Activated CD4-positive, alpha-beta T cell treated with anti-CD3 and anti-CD28 coated beads for 1 hour (primary cell): ENCODE results near the gene LANCL3.

Experiments used
- DNase-seq: peaks from one replicate; pipeline ENCODE4 v3.0.0-alpha.2; 2020

Gene LANCL3

GRCh38 chrX:37685381-37686359 lies 114.2 kb downstream of the LANCL3 start, which contains the start of gene XK:
XK (plus strand) TSS chrX:37685791; CDS start chrX:37685962, 171 bp downstream.
- DNase-seq, result no peak

GRCh38 chrX:37686369-37686995 lies 115.0 kb downstream of the LANCL3 start:
- DNase-seq, result no peak

- no peak for DNase-seq
Measured at GRCh38 chrX:37686996-37687395, 115.5 kb downstream of the LANCL3 start.

GRCh38 chrX:37690119-37690518 lies 118.7 kb downstream of the LANCL3 start:
- no peak for DNase-seq

GRCh38 chrX:37692918-37693317 lies 121.5 kb downstream of the LANCL3 start:
- DNase-seq, result no peak

GRCh38 chrX:37697169-37697760 lies 125.8 kb downstream of the LANCL3 start:
- no peak for DNase-seq

GRCh38 chrX:37701588-37701987 lies 130.1 kb downstream of the LANCL3 start:
- no peak for DNase-seq

GRCh38 chrX:37711991-37712390 lies 140.5 kb downstream of the LANCL3 start:
- no peak for DNase-seq

- no peak for DNase-seq
Measured at GRCh38 chrX:37712458-37712857, 141.0 kb downstream of the LANCL3 start.

GRCh38 chrX:37714479-37714878 lies 143.0 kb downstream of the LANCL3 start:
- no peak for DNase-seq

- no peak for DNase-seq
Measured at GRCh38 chrX:37716602-37717001, 145.1 kb downstream of the LANCL3 start.

- DNase-seq, result no peak
Measured at GRCh38 chrX:37717708-37718107, 146.2 kb downstream of the LANCL3 start.

GRCh38 chrX:37722595-37722994 lies 151.1 kb downstream of the LANCL3 start:
- no peak for DNase-seq

- no peak for DNase-seq
Measured at GRCh38 chrX:37726346-37726745, 154.9 kb downstream of the LANCL3 start.
